Activated T-helper 1 cell treated with anti-CD3 and anti-CD28 coated beads, Interleukin-12 subunit alpha, Interleukin-12 subunit beta, Interleukin-2, Interleukin-4 antibody, amounts not matched to agents 30 ng/mL and 10 ng/mL and 1 ng/mL, durations not matched to agents 14 hours and 24 hours and 36 hours (primary cell): Measurements from ENCODE around the gene N4BP3. TPM values are rescaled to one million over a fixed set of nuclear protein-coding genes. Genes with fewer than 3 reads are reported as not detected.
A peak's percentile ranks its signal among the peaks of the same experiment; 100 is the strongest.
"Not testable (repeated sequence)": the region's sequence is repeated elsewhere in the genome, so short reads cannot be mapped to it uniquely, and the experiment has no call there.

ENCODE experiments used
- DNase-seq: peaks from one replicate; pipeline ENCODE4 v3.0.0; 2021; ENCODE audit warnings: low spot score
- H3K27ac Mint-ChIP-seq: one replicate; pipeline ENCODE4 v1.8.0; 2021; ENCODE audit warnings: mild to moderate bottlenecking, mixed read lengths
- H3K27me3 Mint-ChIP-seq: one replicate; pipeline ENCODE4 v1.8.0; 2022; ENCODE audit warnings: mild to moderate bottlenecking, moderate library complexity, mixed read lengths; ENCODE audit not compliant: insufficient read depth
- H3K36me3 Mint-ChIP-seq: one replicate; pipeline ENCODE4 v1.8.0; 2021; ENCODE audit warnings: low read depth, mixed read lengths
- H3K4me1 Mint-ChIP-seq: one replicate; pipeline ENCODE4 v1.8.0; 2021; ENCODE audit warnings: low read depth, mixed read lengths
- H3K4me3 Mint-ChIP-seq: one replicate; pipeline ENCODE4 v1.8.0; 2021; ENCODE audit warnings: mild to moderate bottlenecking, moderate library complexity, mixed read lengths
- H3K9me3 Mint-ChIP-seq: one replicate; pipeline ENCODE4 v1.8.0; 2021; ENCODE audit warnings: mixed read lengths
- intact Hi-C: fragments of 100-400 bp; cut with micrococcal nuclease; formaldehyde crosslinking; loops from one replicate; pipeline ENCODE4 v1.15.1; 2024
- total RNA-seq: library from RNA; stranded (reverse); gene quantifications from 2 replicates; pipeline ENCODE4 v1.2.3, GENCODE V29; 2022

Gene N4BP3
- total RNA-seq, 1 donor from 2014 or later, result 1.8 TPM

GRCh38 chr5:178117923-178118701, 4.8 kb downstream of the N4BP3 start:
- no peak overlapping the region for H3K4me3 Mint-ChIP-seq
- intact Hi-C loops, result no loop called here
- H3K4me1 Mint-ChIP-seq, result peaks cover 32% of the 10 kb centered on the region
- no peak overlapping the region for H3K27ac Mint-ChIP-seq
- DNase-seq, result no peak
- H3K27me3 Mint-ChIP-seq, result peaks cover 24% of the 10 kb centered on the region
- H3K9me3 Mint-ChIP-seq, result no peaks in the 10 kb centered on the region
- H3K36me3 Mint-ChIP-seq, result no peaks in the 10 kb centered on the region

- Mint-ChIP-seq H3K27ac (no peak overlapping the region), H3K27me3 (peaks cover 16% of the 10 kb centered on the region), H3K36me3 (no peaks in the 10 kb centered on the region), H3K9me3 (no peaks in the 10 kb centered on the region), H3K4me1 (peaks cover 22% of the 10 kb centered on the region), H3K4me3 (no peak overlapping the region)
- no peak for DNase-seq
- intact Hi-C loops, result loop anchor here (2.0 kb wide), 1 partner anchor 27 kb away; no protein-coding TSS in a partner anchor
Measured at GRCh38 chr5:178119915-178120606, 6.7 kb downstream of the N4BP3 start.

- H3K9me3 Mint-ChIP-seq, result no peaks in the 10 kb centered on the region
- H3K36me3 Mint-ChIP-seq, result no peaks in the 10 kb centered on the region
- H3K4me3 Mint-ChIP-seq, result no peak overlapping the region
- H3K27me3 Mint-ChIP-seq, result peaks cover 12% of the 10 kb centered on the region
- peaks cover 14% of the 10 kb centered on the region for H3K4me1 Mint-ChIP-seq
- intact Hi-C loops, result loop anchor here (1.0 to 2.0 kb wide), 3 partner anchors 10 to 44 kb away; no protein-coding TSS in a partner anchor
- no peak overlapping the region for H3K27ac Mint-ChIP-seq
- peak; percentile 75 for DNase-seq
Measured at GRCh38 chr5:178120607-178121357, 7.5 kb downstream of the N4BP3 start.

- H3K9me3 Mint-ChIP-seq, result no peaks in the 10 kb centered on the region
- DNase-seq, result no peak
- peaks cover 6% of the 10 kb centered on the region for H3K4me1 Mint-ChIP-seq
- H3K27ac Mint-ChIP-seq, result no peak overlapping the region
- no peak overlapping the region for H3K4me3 Mint-ChIP-seq
- H3K27me3 Mint-ChIP-seq, result peaks cover 5% of the 10 kb centered on the region
- H3K36me3 Mint-ChIP-seq, result no peaks in the 10 kb centered on the region
- intact Hi-C loops, result loop anchor here (1.0 to 2.0 kb wide), 3 partner anchors 9 to 43 kb away; no protein-coding TSS in a partner anchor
Measured at GRCh38 chr5:178121391-178122276, 8.3 kb downstream of the N4BP3 start.

- Mint-ChIP-seq H3K36me3 (no peaks in the 10 kb centered on the region), H3K9me3 (no peaks in the 10 kb centered on the region), H3K27ac (no peak overlapping the region), H3K4me3 (no peak overlapping the region), H3K4me1 (no peaks in the 10 kb centered on the region), H3K27me3 (peaks cover 2% of the 10 kb centered on the region)
- intact Hi-C loops, result no loop called here
- no peak for DNase-seq
Measured at GRCh38 chr5:178122346-178122745, 9.0 kb downstream of the N4BP3 start.

GRCh38 chr5:178123094-178123965, 10.0 kb downstream of the N4BP3 start:
- H3K27me3 Mint-ChIP-seq, result peaks cover 2% of the 10 kb centered on the region
- H3K4me1 Mint-ChIP-seq, result no peaks in the 10 kb centered on the region
- no peaks in the 10 kb centered on the region for H3K9me3 Mint-ChIP-seq
- no peak for DNase-seq
- no peak overlapping the region for H3K4me3 Mint-ChIP-seq
- no peak overlapping the region for H3K27ac Mint-ChIP-seq
- H3K36me3 Mint-ChIP-seq, result no peaks in the 10 kb centered on the region
- intact Hi-C loops, result no loop called here

GRCh38 chr5:178123966-178124925, 10.9 kb downstream of the N4BP3 start:
- H3K36me3 Mint-ChIP-seq, result no peaks in the 10 kb centered on the region
- DNase-seq, result no peak
- H3K27ac Mint-ChIP-seq, result no peak overlapping the region
- no peaks in the 10 kb centered on the region for H3K9me3 Mint-ChIP-seq
- no peak overlapping the region for H3K4me3 Mint-ChIP-seq
- peaks cover 3% of the 10 kb centered on the region for H3K27me3 Mint-ChIP-seq
- H3K4me1 Mint-ChIP-seq, result no peaks in the 10 kb centered on the region
- intact Hi-C loops, result no loop called here

- intact Hi-C loops, result no loop called here
- H3K36me3 Mint-ChIP-seq, result no peaks in the 10 kb centered on the region
- H3K4me3 Mint-ChIP-seq, result no peak overlapping the region
- no peak overlapping the region for H3K27ac Mint-ChIP-seq
- DNase-seq, result no peak
- H3K9me3 Mint-ChIP-seq, result no peaks in the 10 kb centered on the region
- H3K27me3 Mint-ChIP-seq, result peaks cover 3% of the 10 kb centered on the region
- H3K4me1 Mint-ChIP-seq, result no peaks in the 10 kb centered on the region
Measured at GRCh38 chr5:178125253-178125906, 12.0 kb downstream of the N4BP3 start.

GRCh38 chr5:178126556-178126955, 13.2 kb downstream of the N4BP3 start:
- H3K36me3 Mint-ChIP-seq, result peaks cover 1% of the 10 kb centered on the region
- H3K27ac Mint-ChIP-seq, result no peak overlapping the region

GRCh38 chr5:178127300-178128009, 14.1 kb downstream of the N4BP3 start:
- H3K9me3 Mint-ChIP-seq, intact Hi-C loops, H3K4me1 Mint-ChIP-seq, H3K4me3 Mint-ChIP-seq, H3K27me3 Mint-ChIP-seq, H3K36me3 Mint-ChIP-seq, H3K27ac Mint-ChIP-seq, DNase-seq: not testable (repeated sequence)

More at GRCh38 chr5:178126556-178126955, 13.2 kb downstream of the N4BP3 start:
- intact Hi-C loops, result no loop called here
- H3K4me1 Mint-ChIP-seq, result peaks cover 4% of the 10 kb centered on the region
- H3K27me3 Mint-ChIP-seq, result peaks cover 3% of the 10 kb centered on the region
- H3K4me3 Mint-ChIP-seq, result no peak overlapping the region
- no peak for DNase-seq
- no peaks in the 10 kb centered on the region for H3K9me3 Mint-ChIP-seq
